Left renal pelvis (tissue), 4 donors: ENCODE data around the gene SNX20. TPM values are rescaled to one million over a fixed set of nuclear protein-coding genes. Genes with fewer than 3 reads are reported as not detected.

Source experiments
- DNase-seq, 4 donors: peaks; one replicate each; pipeline ENCODE4 v3.0.0-alpha.2; 2013; ENCODE audit warnings: low read depth in 4 of 4, low spot score in 3 of 4
- polyA plus RNA-seq, 4 donors: library from polyadenylated mRNA; unstranded; fragments of 120-200 nt; gene quantifications; one replicate each; pipeline ENCODE4 v1.2.1, GENCODE V29; 2013; ENCODE audit not compliant: insufficient read length in 4 of 4

SNX20 gene
- polyA plus RNA-seq, 4 donors: 0.46 to 0.81 (median 0.61) TPM

DNA sequence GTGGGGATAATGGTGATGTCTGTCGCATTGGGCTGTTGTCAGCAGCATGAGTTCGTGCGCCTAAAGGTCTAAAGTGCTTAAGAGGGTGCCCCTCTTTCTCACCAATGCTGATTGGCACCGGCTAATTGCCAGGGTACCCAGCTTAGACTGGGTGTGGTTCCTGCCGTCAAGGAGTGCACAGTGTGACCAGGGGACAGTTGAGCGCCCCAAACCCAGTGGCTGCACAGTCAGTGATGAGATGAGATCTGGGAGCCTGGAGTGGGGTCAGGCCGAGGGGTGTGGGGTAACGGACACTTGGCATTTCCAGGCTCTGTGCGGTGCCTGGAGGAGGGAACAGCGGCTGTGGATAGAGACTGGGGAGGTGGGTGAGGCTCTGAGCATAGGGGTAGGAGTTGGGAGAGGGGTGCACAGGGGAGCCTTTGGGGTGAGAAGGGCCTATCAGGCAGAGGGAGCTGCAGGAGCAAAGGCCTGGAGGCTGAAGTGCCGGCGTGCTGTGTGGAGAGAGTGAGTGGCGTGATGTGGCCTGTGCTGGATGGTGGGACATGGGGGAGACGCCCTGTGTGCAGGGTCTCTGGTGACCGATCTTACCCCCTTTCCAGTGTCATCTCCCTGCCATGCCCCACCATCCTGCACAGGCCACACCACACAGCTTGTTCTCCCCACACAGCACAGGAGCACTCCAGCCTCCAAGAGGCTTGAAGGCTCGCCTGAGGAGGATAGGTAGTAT is 58.3 kb downstream of the SNX20 start:
- DNase-seq: no peak

DNA sequence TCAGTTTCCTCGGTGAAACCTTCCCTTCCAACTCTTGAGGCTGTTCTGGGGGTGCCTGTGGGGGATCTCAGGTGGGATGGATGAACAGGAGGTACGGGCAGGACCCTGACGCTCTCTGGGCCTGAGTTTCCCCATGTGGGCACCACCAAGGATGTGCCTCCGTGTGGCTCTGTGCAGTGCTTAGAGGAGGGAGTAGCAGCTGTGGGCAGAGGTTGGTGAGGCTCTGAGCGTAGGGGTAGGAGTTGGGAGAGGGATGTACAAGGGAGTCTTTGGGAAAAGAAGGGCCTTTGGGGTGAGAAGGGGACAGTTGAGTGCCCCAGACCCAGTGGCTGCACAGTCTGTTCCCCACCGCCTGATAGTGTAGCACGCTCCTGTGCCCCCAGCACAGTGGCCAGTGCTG is 59.1 kb downstream of the SNX20 start:
- no peak for DNase-seq

Other genes starting within 250 kb of the SNX20 start
- 10 to 100 TPM in 3 of 4 donors, 1 to 10 TPM in 1; 8.3 to 13.3 (median 11.9) TPM for gene NKD1, start 132.9 kb downstream of the SNX20 start, polyA plus RNA-seq
- under 1 TPM; 0.34 to 0.54 (median 0.46) TPM for gene NOD2, start 12.3 kb upstream of the SNX20 start, polyA plus RNA-seq
- gene CYLD, start 60.8 kb upstream of the SNX20 start, polyA plus RNA-seq: 10 to 100 TPM; 24.9 to 29.5 (median 26.8) TPM